T1000 (cell line): Measurements from ENCODE around the gene PHF2.
"Not testable (repeated sequence)": the region's sequence is repeated elsewhere in the genome, so short reads cannot be mapped to it uniquely, and the experiment has no call there.

ENCODE experiments used
- DNase-seq: peaks from one replicate; lab custom pipeline; 2025; ENCODE audit warnings: mixed read lengths; lab: John Stamatoyannopoulos, UW

Gene PHF2

GRCh38 chr9:93665637-93666438 lies 89.5 kb downstream of the PHF2 start:
- no peak for DNase-seq

- not testable (repeated sequence) for DNase-seq
Measured at GRCh38 chr9:93666439-93666784, 90.0 kb downstream of the PHF2 start.

GRCh38 chr9:93667006-93667405 lies 90.6 kb downstream of the PHF2 start:
- no peak for DNase-seq

- DNase-seq, result no peak
Measured at GRCh38 chr9:93667627-93668026, 91.2 kb downstream of the PHF2 start.

GRCh38 chr9:93668261-93668871 lies 92.0 kb downstream of the PHF2 start:
- no peak for DNase-seq

- DNase-seq, result no peak
Measured at GRCh38 chr9:93669116-93669957, 93.0 kb downstream of the PHF2 start.

- no peak for DNase-seq
Measured at GRCh38 chr9:93669958-93670207, 93.5 kb downstream of the PHF2 start.

GRCh38 chr9:93670208-93671019 lies 94.0 kb downstream of the PHF2 start:
- peak; percentile 43 for DNase-seq

GRCh38 chr9:93671020-93671338 lies 94.6 kb downstream of the PHF2 start:
- no peak for DNase-seq

- not testable (repeated sequence) for DNase-seq
Measured at GRCh38 chr9:93672330-93673020, 96.1 kb downstream of the PHF2 start.

- DNase-seq, result no peak
Measured at GRCh38 chr9:93673021-93673838, 96.8 kb downstream of the PHF2 start.

GRCh38 chr9:93673839-93674334 lies 97.5 kb downstream of the PHF2 start:
- no peak for DNase-seq

GRCh38 chr9:93674580-93675335 lies 98.4 kb downstream of the PHF2 start:
- no peak for DNase-seq

GRCh38 chr9:93675336-93676150 lies 99.2 kb downstream of the PHF2 start:
- no peak for DNase-seq

- DNase-seq, result no peak
Measured at GRCh38 chr9:93676310-93677047, 100.1 kb downstream of the PHF2 start.

- DNase-seq, result no peak
Measured at GRCh38 chr9:93677048-93677571, 100.7 kb downstream of the PHF2 start.

- no peak for DNase-seq
Measured at GRCh38 chr9:93677641-93678136, 101.3 kb downstream of the PHF2 start.
